Activated CD8-positive, alpha-beta T cell treated with anti-CD3 and anti-CD28 coated beads, Interleukin-2, amount 10 ng/mL, durations not matched to agents 7 days and 5 days (primary cell): Measurements from ENCODE around the gene NSF. TPM values are rescaled to one million over a fixed set of nuclear protein-coding genes. Genes with fewer than 3 reads are reported as not detected.
"Not testable (repeated sequence)": the region's sequence is repeated elsewhere in the genome, so short reads cannot be mapped to it uniquely, and the experiment has no call there.

Experiments used
- ATAC-seq: fragments of 150-1000 bp; cut with Tn5 transposase; one replicate; pipeline ENCODE4 v1.10.0; 2021; ENCODE audit warnings: moderate library complexity
- CTCF ChIA-PET: fragments of 350-600 bp; sonication (Branson Sonifier 250); formaldehyde crosslinking; loops from one replicate; lab custom pipeline; 2021; ENCODE audit warnings: antibody characterized with exemption; lab: Charles Lee
- POLR2A ChIA-PET: fragments of 350-600 bp; sonication (Branson Sonifier 250); formaldehyde crosslinking; loops from one replicate; lab custom pipeline; 2021; ENCODE audit warnings: antibody characterized with exemption; lab: Charles Lee
- DNase-seq: peaks from one replicate; pipeline ENCODE4 v3.0.0-alpha.2; 2020
- H3K27ac Mint-ChIP-seq: one replicate; pipeline ENCODE4 v1.8.0; 2021; ENCODE audit warnings: mild to moderate bottlenecking, mixed read lengths
- H3K27me3 Mint-ChIP-seq: one replicate; pipeline ENCODE4 v1.8.0; 2021; ENCODE audit warnings: low read depth, mixed read lengths
- H3K36me3 Mint-ChIP-seq: one replicate; pipeline ENCODE4 v1.8.0; 2021; ENCODE audit warnings: low read depth, mixed read lengths
- H3K4me1 Mint-ChIP-seq: one replicate; pipeline ENCODE4 v1.8.0; 2021; ENCODE audit warnings: low read depth, mixed read lengths
- H3K4me3 Mint-ChIP-seq: one replicate; pipeline ENCODE4 v1.8.0; 2021; ENCODE audit warnings: mild to moderate bottlenecking, mixed read lengths
- H3K9me3 Mint-ChIP-seq: one replicate; pipeline ENCODE4 v1.8.0; 2022; ENCODE audit warnings: mixed read lengths; ENCODE audit not compliant: insufficient read depth
- total RNA-seq, 2 experiments: library from RNA; stranded (reverse); gene quantifications; one replicate each; pipeline ENCODE4 v1.2.3, GENCODE V29; 2021

The NSF gene
- 10 to 100 TPM; 52.5 to 62.8 TPM for total RNA-seq

GRCh38 chr17:46590157-46591146 lies at the start of gene NSF:
NSF (plus strand) TSS chr17:46590669; CDS start chr17:46590776, 107 bp downstream.
- H3K27ac Mint-ChIP-seq, CTCF ChIA-PET, POLR2A ChIA-PET, H3K9me3 Mint-ChIP-seq, H3K27me3 Mint-ChIP-seq, DNase-seq, H3K36me3 Mint-ChIP-seq, H3K4me1 Mint-ChIP-seq, H3K4me3 Mint-ChIP-seq: not testable (repeated sequence)
- ATAC-seq = peak; percentile 93

GRCh38 chr17:46548607-46549006 lies 41.9 kb upstream of the NSF start:
- H3K36me3 Mint-ChIP-seq, H3K27ac Mint-ChIP-seq, POLR2A ChIA-PET, CTCF ChIA-PET, H3K4me3 Mint-ChIP-seq, DNase-seq, H3K27me3 Mint-ChIP-seq, H3K9me3 Mint-ChIP-seq, H3K4me1 Mint-ChIP-seq, ATAC-seq: not testable (repeated sequence)

- POLR2A ChIA-PET, H3K4me1 Mint-ChIP-seq, ATAC-seq, DNase-seq, H3K9me3 Mint-ChIP-seq, H3K27ac Mint-ChIP-seq, H3K27me3 Mint-ChIP-seq, H3K4me3 Mint-ChIP-seq, CTCF ChIA-PET, H3K36me3 Mint-ChIP-seq: not testable (repeated sequence)
These were observed 31.3 kb upstream of the NSF start for GRCh38 chr17:46559155-46559554.

DNA sequence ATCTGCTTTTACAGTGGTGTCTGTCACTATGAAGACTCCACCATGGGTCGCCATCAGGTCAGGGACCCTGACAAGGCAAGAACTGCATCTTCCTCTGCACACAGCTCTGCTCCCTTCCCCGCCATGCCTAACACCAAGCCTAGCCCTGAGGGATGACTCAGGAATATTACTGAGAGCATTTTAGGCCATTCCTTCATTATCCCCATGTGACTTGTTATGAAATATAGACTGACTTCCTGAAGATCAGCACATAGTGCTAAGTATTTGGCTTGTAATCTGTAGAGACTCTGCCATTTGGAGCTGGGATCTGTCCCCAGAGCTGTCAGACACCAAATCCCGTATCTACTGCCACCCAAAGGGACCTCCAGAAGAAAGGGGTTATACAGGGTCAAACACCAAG lies 30.4 kb upstream of the NSF start:
- H3K4me3 Mint-ChIP-seq, H3K27me3 Mint-ChIP-seq, POLR2A ChIA-PET, H3K36me3 Mint-ChIP-seq, H3K9me3 Mint-ChIP-seq, CTCF ChIA-PET, ATAC-seq, H3K4me1 Mint-ChIP-seq, DNase-seq, H3K27ac Mint-ChIP-seq: not testable (repeated sequence)

- CTCF ChIA-PET, H3K36me3 Mint-ChIP-seq, H3K4me3 Mint-ChIP-seq, H3K4me1 Mint-ChIP-seq, DNase-seq, H3K27ac Mint-ChIP-seq, H3K9me3 Mint-ChIP-seq, H3K27me3 Mint-ChIP-seq, POLR2A ChIA-PET: not testable (repeated sequence)
- ATAC-seq = peak; percentile 51
These were observed 24.2 kb upstream of the NSF start for GRCh38 chr17:46566284-46566683.

GRCh38 chr17:46566980-46567379 lies 23.5 kb upstream of the NSF start:
- H3K36me3 Mint-ChIP-seq, H3K9me3 Mint-ChIP-seq, DNase-seq, CTCF ChIA-PET, H3K27me3 Mint-ChIP-seq, POLR2A ChIA-PET, ATAC-seq, H3K27ac Mint-ChIP-seq, H3K4me3 Mint-ChIP-seq, H3K4me1 Mint-ChIP-seq: not testable (repeated sequence)

- H3K27me3 Mint-ChIP-seq, H3K4me1 Mint-ChIP-seq, H3K9me3 Mint-ChIP-seq, H3K36me3 Mint-ChIP-seq, H3K27ac Mint-ChIP-seq, CTCF ChIA-PET, H3K4me3 Mint-ChIP-seq, ATAC-seq, DNase-seq, POLR2A ChIA-PET: not testable (repeated sequence)
These were observed 18.7 kb upstream of the NSF start for GRCh38 chr17:46571796-46572195.

DNA sequence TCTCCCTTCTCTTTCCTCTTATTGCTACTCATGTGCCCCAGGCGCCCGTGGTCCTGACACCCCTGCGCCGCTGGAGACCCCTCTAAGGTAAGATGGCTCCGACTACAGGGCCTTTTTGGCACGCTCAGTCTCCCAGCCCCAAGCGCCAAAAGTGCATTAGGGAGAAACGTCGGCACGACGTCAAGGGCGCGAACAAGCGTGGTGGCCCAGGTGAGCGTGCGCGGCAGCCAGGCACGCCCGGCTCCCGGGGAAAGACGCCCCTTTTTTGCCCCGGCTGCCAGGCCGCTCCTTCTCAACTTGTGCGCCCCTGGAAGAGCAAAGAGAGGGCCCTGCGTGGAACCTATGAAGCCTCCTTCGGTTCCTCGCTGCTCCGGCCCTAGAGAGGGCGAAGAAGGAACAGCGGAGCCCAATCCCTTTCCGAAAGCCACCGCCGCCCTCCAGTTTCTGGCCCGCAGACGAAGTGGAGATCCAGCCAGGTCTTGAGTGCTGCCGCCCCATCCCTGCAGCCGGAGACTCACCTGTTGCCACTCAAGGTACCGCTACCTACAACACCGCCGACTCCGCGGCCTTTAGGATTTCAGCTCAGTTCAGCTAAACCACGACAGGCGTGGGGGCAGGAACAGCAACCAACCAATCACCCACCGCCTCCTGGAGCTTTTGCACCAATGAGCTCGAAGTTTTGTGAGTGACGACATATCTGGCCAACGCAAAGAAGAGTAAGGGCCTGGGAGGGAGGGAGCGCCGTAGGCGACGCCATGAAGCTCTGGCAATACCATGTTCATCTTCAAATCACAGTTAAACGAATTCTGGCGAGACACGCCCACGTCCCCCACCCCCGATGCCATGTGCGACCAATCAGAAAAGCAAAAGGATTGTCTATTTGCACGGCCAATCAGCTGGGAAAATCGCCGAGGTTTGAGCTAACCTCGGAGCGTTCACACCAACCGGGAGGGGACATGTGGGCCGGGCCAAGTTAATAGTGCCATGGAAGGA lies 11.1 kb upstream of the NSF start, which contains the start of gene ARL17A:
Gene ARL17A (minus strand): TSS at position 609 of the 993 bp plus-strand sequence. CDS start 3,369 bp downstream, outside the sequence.
- H3K27ac Mint-ChIP-seq, H3K36me3 Mint-ChIP-seq, H3K4me1 Mint-ChIP-seq, POLR2A ChIA-PET, H3K9me3 Mint-ChIP-seq, H3K27me3 Mint-ChIP-seq, CTCF ChIA-PET: not testable (repeated sequence)
- peak within 1 kb of the TSS; percentile 31 for H3K4me3 Mint-ChIP-seq
- peak; percentile 92 for DNase-seq
- peak; percentile 97 for ATAC-seq

DNA sequence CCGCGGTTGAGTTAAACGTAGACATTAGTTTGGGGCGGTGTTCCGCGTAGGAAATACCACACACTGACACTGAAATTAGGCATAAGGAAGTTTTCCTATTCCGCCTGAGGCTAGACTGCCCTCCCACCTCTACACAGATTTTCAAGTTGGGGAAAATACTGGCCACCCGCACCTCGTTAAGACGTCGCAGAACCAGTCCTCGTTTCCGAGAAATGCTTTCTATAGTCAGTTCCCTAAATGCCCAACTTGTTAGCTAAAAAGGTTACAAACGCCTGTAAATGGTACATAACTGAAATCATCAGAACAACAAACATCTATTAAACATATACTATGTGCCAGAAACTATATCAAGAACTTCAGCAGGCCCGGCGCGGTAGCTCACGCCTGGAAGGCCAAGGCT lies 10.4 kb upstream of the NSF start:
- H3K27ac Mint-ChIP-seq, POLR2A ChIA-PET, H3K4me1 Mint-ChIP-seq, CTCF ChIA-PET, H3K36me3 Mint-ChIP-seq, ATAC-seq, H3K27me3 Mint-ChIP-seq, H3K9me3 Mint-ChIP-seq: not testable (repeated sequence)
- peak overlapping the region; percentile 31 for H3K4me3 Mint-ChIP-seq
- peak; percentile 5 for DNase-seq

DNA sequence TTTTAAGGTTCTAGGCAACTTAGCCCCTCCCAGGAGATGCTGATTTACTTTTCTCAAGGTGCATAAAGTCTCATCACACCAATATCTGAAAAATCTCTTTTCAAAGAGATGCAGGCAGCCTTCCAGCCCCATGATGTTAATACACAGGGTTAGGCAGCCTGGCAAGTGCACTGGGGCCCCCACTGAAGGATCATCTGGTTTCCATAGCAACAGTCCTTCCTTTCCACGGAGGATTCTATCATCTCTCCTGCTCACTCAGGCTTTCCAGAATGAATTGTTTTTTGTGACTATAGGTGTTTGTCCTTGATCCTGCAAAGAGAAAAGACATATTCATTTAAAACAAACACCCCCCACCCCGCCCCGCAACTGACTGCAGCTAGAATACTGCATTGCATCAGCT lies 5.0 kb upstream of the NSF start:
- H3K27me3 Mint-ChIP-seq, H3K4me3 Mint-ChIP-seq, H3K4me1 Mint-ChIP-seq, H3K27ac Mint-ChIP-seq, DNase-seq, H3K36me3 Mint-ChIP-seq, POLR2A ChIA-PET, ATAC-seq, CTCF ChIA-PET, H3K9me3 Mint-ChIP-seq: not testable (repeated sequence)

GRCh38 chr17:46591332-46591731 lies 863 bp downstream of the NSF start:
- POLR2A ChIA-PET, H3K27ac Mint-ChIP-seq, DNase-seq, H3K4me1 Mint-ChIP-seq, H3K27me3 Mint-ChIP-seq, H3K9me3 Mint-ChIP-seq, CTCF ChIA-PET, H3K36me3 Mint-ChIP-seq, H3K4me3 Mint-ChIP-seq: not testable (repeated sequence)
- ATAC-seq = peak; percentile 50
